ENCODE data around the gene CSRP2. TPM values are rescaled to one million over a fixed set of nuclear protein-coding genes. Genes with fewer than 3 reads are reported as not detected.
A peak's percentile ranks its signal among the peaks of the same experiment; 100 is the strongest.

The CSRP2 gene
- total RNA-seq, 4 donors from 2014 or later = 5.0 to 28.6 (median 18.4) TPM

- H3K4me3 ChIP-seq = no peak overlapping the region
- H3K36me3 ChIP-seq = no peaks in the 10 kb centered on the region
- no peak for TF ChIP-seq POLR2A (IDR thresholded peaks at IDR 0.05)
- H3K27me3 ChIP-seq = no peaks in the 10 kb centered on the region
- H3K4me1 ChIP-seq = peaks cover 0 to 13% (median 4%) of the 10 kb centered on the region in 4 donors
- H3K9me3 ChIP-seq = no peaks in the 10 kb centered on the region
- no peak overlapping the region for H3K27ac ChIP-seq
- DNase-seq (ENCODE audit: low spot score in 2 of 2) = no peak
- WGBS, 2 donors = 55 to 62% methylated on average over 4 of the region's 4 CpGs
Measured at GRCh38 chr12:76901628-76902380, 23.0 kb upstream of the CSRP2 start.

- H3K27ac ChIP-seq = no peak overlapping the region
- DNase-seq (ENCODE audit: low spot score in 2 of 2) = no peak
- TF ChIP-seq POLR2A (IDR thresholded peaks at IDR 0.05) (no peak), EP300 (IDR thresholded peaks at IDR 0.05) (no peak), CTCF (IDR thresholded peaks at IDR 0.05) (no peak)
- peaks cover 0 to 4% (median 0%) of the 10 kb centered on the region in 4 donors for H3K9me3 ChIP-seq
- H3K36me3 ChIP-seq = no peaks in the 10 kb centered on the region
- 91 to 97% methylated on average over 2 of the region's 2 CpGs for WGBS, 2 donors
- H3K27me3 ChIP-seq = no peaks in the 10 kb centered on the region
- no peak overlapping the region for H3K4me3 ChIP-seq
- H3K4me1 ChIP-seq = peaks cover 0 to 13% (median 4%) of the 10 kb centered on the region in 4 donors
Measured at GRCh38 chr12:76899522-76899921, 20.7 kb upstream of the CSRP2 start.

- Histone ChIP-seq H3K36me3 (no peaks in the 10 kb centered on the region), H3K27ac (peak overlapping the region in 1 of 4 donors; percentile 20), H3K4me1 (peaks cover 0 to 13% (median 4%) of the 10 kb centered on the region in 4 donors), H3K27me3 (no peaks in the 10 kb centered on the region), H3K4me3 (no peak overlapping the region), H3K9me3 (peaks cover 0 to 14% (median 1%) of the 10 kb centered on the region in 4 donors)
- no peak for DNase-seq (ENCODE audit: low spot score in 2 of 2)
- TF ChIP-seq EP300 (IDR thresholded peaks at IDR 0.05) = no peak
- 29 to 42% methylated on average over 1 of the region's 1 CpG for WGBS, 2 donors
Measured at GRCh38 chr12:76898442-76898841, 19.6 kb upstream of the CSRP2 start.

- 72 to 83% methylated on average over 1 of the region's 1 CpG for WGBS, 2 donors
- no peak for DNase-seq (ENCODE audit: low spot score in 2 of 2)
- H3K36me3 ChIP-seq = no peaks in the 10 kb centered on the region
Measured at GRCh38 chr12:76896274-76896673, 17.5 kb upstream of the CSRP2 start.

GRCh38 chr12:76895796-76896195 lies 17.0 kb upstream of the CSRP2 start:
- H3K4me3 ChIP-seq = no peak overlapping the region
- H3K4me1 ChIP-seq = peaks cover 0 to 13% (median 4%) of the 10 kb centered on the region in 4 donors
- peaks cover 0 to 15% (median 1%) of the 10 kb centered on the region in 4 donors for H3K9me3 ChIP-seq
- H3K36me3 ChIP-seq = no peaks in the 10 kb centered on the region
- H3K27me3 ChIP-seq = no peaks in the 10 kb centered on the region
- no peak for TF ChIP-seq POLR2A (IDR thresholded peaks at IDR 0.05)
- no peak overlapping the region for H3K27ac ChIP-seq
- 90 to 94% methylated on average over 5 of the region's 5 CpGs for WGBS, 2 donors
- no peak for DNase-seq (ENCODE audit: low spot score in 2 of 2)

More at GRCh38 chr12:76896274-76896673, 17.5 kb upstream of the CSRP2 start:
- Histone ChIP-seq H3K4me3 (no peak overlapping the region), H3K9me3 (peaks cover 0 to 15% (median 1%) of the 10 kb centered on the region in 4 donors), H3K27me3 (no peaks in the 10 kb centered on the region), H3K27ac (no peak overlapping the region), H3K4me1 (peaks cover 0 to 13% (median 4%) of the 10 kb centered on the region in 4 donors)
- TF ChIP-seq EP300 (IDR thresholded peaks at IDR 0.05) = no peak
- no peak for TF ChIP-seq POLR2A (IDR thresholded peaks at IDR 0.05)

GRCh38 chr12:76891609-76892008 lies 12.8 kb upstream of the CSRP2 start:
- WGBS, 2 donors = 86 to 87% methylated on average over 3 of the region's 3 CpGs
- H3K27me3 ChIP-seq = no peaks in the 10 kb centered on the region
- no peak overlapping the region for H3K27ac ChIP-seq
- peaks cover 0 to 15% (median 1%) of the 10 kb centered on the region in 4 donors for H3K9me3 ChIP-seq
- H3K4me3 ChIP-seq = no peak overlapping the region
- no peaks in the 10 kb centered on the region for H3K36me3 ChIP-seq
- TF ChIP-seq POLR2A (IDR thresholded peaks at IDR 0.05) = no peak
- TF ChIP-seq EP300 (IDR thresholded peaks at IDR 0.05) = no peak
- no peak for TF ChIP-seq CTCF (IDR thresholded peaks at IDR 0.05)
- DNase-seq (ENCODE audit: low spot score in 2 of 2) = no peak
- H3K4me1 ChIP-seq = no peaks in the 10 kb centered on the region

Data from tibial nerve (tissue), 4 donors.